Endodermal cell (in vitro differentiated cells): ENCODE results near the gene HBG2. TPM values are rescaled to one million over a fixed set of nuclear protein-coding genes. Genes with fewer than 3 reads are reported as not detected.

Experiments
- DNase-seq: peaks from one replicate; pipeline ENCODE4 v3.0.0-alpha.2; 2017
- H3K27ac ChIP-seq: 2 replicates; pipeline ENCODE4 v1.5.1; 2013; ENCODE audit warnings: mild to moderate bottlenecking, low read depth, low read length, moderate library complexity
- H3K27me3 ChIP-seq: 2 replicates; pipeline ENCODE4 v1.6.1; 2013; ENCODE audit warnings: mild to moderate bottlenecking, low read length, moderate library complexity; ENCODE audit not compliant: insufficient read depth, control insufficient read depth, poor library complexity, severe bottlenecking
- H3K36me3 ChIP-seq: 2 replicates; pipeline ENCODE4 v1.7.0; 2013; ENCODE audit warnings: mild to moderate bottlenecking, low read length, moderate library complexity; ENCODE audit not compliant: control insufficient read depth, insufficient read depth
- H3K4me1 ChIP-seq: one replicate; pipeline ENCODE4 v1.7.0; 2013; ENCODE audit warnings: low read length; ENCODE audit not compliant: control insufficient read depth, insufficient read depth
- H3K4me3 ChIP-seq: 2 replicates; pipeline ENCODE4 v1.5.1; 2013; ENCODE audit warnings: mild to moderate bottlenecking, low read length, moderate library complexity
- H3K9ac ChIP-seq: 2 replicates; pipeline ENCODE4 v1.6.1; 2013; ENCODE audit warnings: mild to moderate bottlenecking, low read length, moderate library complexity; ENCODE audit not compliant: poor library complexity, severe bottlenecking; ENCODE audit errors: extremely low read depth
- H3K9me3 ChIP-seq: 2 replicates; pipeline ENCODE4 v1.6.1; 2013; ENCODE audit warnings: mild to moderate bottlenecking, low read length, moderate library complexity; ENCODE audit not compliant: control insufficient read depth
- H3K27ac Mint-ChIP-seq: 2 replicates; pipeline ENCODE4 v1.8.0; 2020; ENCODE audit warnings: mixed read lengths
- H3K27me3 Mint-ChIP-seq: 2 replicates; pipeline ENCODE4 v1.8.0; 2021; ENCODE audit warnings: mild to moderate bottlenecking, mixed read lengths; ENCODE audit not compliant: insufficient read depth
- H3K36me3 Mint-ChIP-seq: 2 replicates; pipeline ENCODE4 v1.8.0; 2020; ENCODE audit warnings: low read depth, mixed read lengths
- H3K4me1 Mint-ChIP-seq: 2 replicates; pipeline ENCODE4 v1.8.0; 2020; ENCODE audit warnings: mixed read lengths
- H3K4me3 Mint-ChIP-seq: 2 replicates; pipeline ENCODE4 v1.8.0; 2020; ENCODE audit warnings: mild to moderate bottlenecking, moderate library complexity, mixed read lengths
- H3K9me3 Mint-ChIP-seq: 2 replicates; pipeline ENCODE4 v1.8.0; 2020; ENCODE audit warnings: mild to moderate bottlenecking, mixed read lengths
- CTCF ChIP-seq: fragments of 200-600 bp; sonication (generic); conservative IDR thresholded peaks from 2 replicates; pipeline ENCODE4 v1.5.0; 2021; ENCODE audit warnings: antibody characterized with exemption, mild to moderate bottlenecking
- WGBS, 2 experiments: methylation state at CpG; one replicate each; pipeline versions ENCODE4 v1.1.5 to v1.1.7; 2013; ENCODE audit warnings: missing lambda C conversion rate in 2 of 2, mixed read lengths in 1 of 2; ENCODE audit not compliant: insufficient coverage in 1 of 2, insufficient read length in 1 of 2; 5-methylcytosine and 5-hydroxymethylcytosine counted together
- total RNA-seq, 2 donors: library from RNA; stranded (reverse); fragmentation: NEBNext Ultra II Directional in 1 of 2; extraction: Animal tissue kit (Norgen Biotek cat#: 25700) in 1 of 2; gene quantifications; 2 replicates in 1 of 2; 3 replicates in 1 of 2; pipeline ENCODE4 v1.2.1, GENCODE V29; 2021

Gene HBG2
- total RNA-seq, 2 donors from 2014 or later, result 0.59 to 0.62 TPM

GRCh38 chr11:5232176-5232575 lies 22.4 kb downstream of the HBG2 start:
- Histone ChIP-seq H3K9ac (no peak overlapping the region), H3K36me3 (no peaks in the 10 kb centered on the region), H3K27me3 (no peaks in the 10 kb centered on the region), H3K27ac (no peak overlapping the region), H3K9me3 (no peaks in the 10 kb centered on the region), H3K4me3 (no peak overlapping the region), H3K4me1 (no peaks in the 10 kb centered on the region)
- DNase-seq, result no peak
- Mint-ChIP-seq H3K36me3 (no peaks in the 10 kb centered on the region), H3K9me3 (no peaks in the 10 kb centered on the region), H3K4me3 (no peak overlapping the region), H3K27ac (no peak overlapping the region), H3K4me1 (peaks cover 5% of the 10 kb centered on the region), H3K27me3 (peaks cover 1% of the 10 kb centered on the region)
- TF ChIP-seq CTCF, result no peak
- WGBS, 2 experiments, result 94 to 100% methylated on average over 2 to 3 of the region's 3 CpGs

GRCh38 chr11:5231111-5231510 lies 23.5 kb downstream of the HBG2 start:
- Histone ChIP-seq H3K36me3 (no peaks in the 10 kb centered on the region), H3K27me3 (no peaks in the 10 kb centered on the region), H3K4me1 (no peaks in the 10 kb centered on the region), H3K9ac (no peak overlapping the region), H3K9me3 (no peaks in the 10 kb centered on the region), H3K27ac (no peak overlapping the region), H3K4me3 (no peak overlapping the region)
- no peak overlapping the region for H3K27ac Mint-ChIP-seq
- H3K9me3 Mint-ChIP-seq, result no peaks in the 10 kb centered on the region
- no peak for DNase-seq
- H3K36me3 Mint-ChIP-seq, result no peaks in the 10 kb centered on the region
- H3K27me3 Mint-ChIP-seq, result peaks cover 1% of the 10 kb centered on the region
- no peak for TF ChIP-seq CTCF
- H3K4me1 Mint-ChIP-seq, result peaks cover 5% of the 10 kb centered on the region
- 91% methylated on average over 2 of the region's 2 CpGs; no CpG with 5 or more reads in 1 of the 2 experiments for WGBS, 2 experiments
- H3K4me3 Mint-ChIP-seq, result no peak overlapping the region

- Mint-ChIP-seq H3K4me3 (no peak overlapping the region), H3K4me1 (peaks cover 5% of the 10 kb centered on the region), H3K27me3 (peaks cover 1% of the 10 kb centered on the region), H3K27ac (no peak overlapping the region), H3K36me3 (no peaks in the 10 kb centered on the region), H3K9me3 (no peaks in the 10 kb centered on the region)
- 83 to 100% methylated on average over 1 of the region's 1 CpG for WGBS, 2 experiments
- H3K9ac ChIP-seq, result no peak overlapping the region
- H3K4me1 ChIP-seq, result no peaks in the 10 kb centered on the region
- no peaks in the 10 kb centered on the region for H3K27me3 ChIP-seq
- no peaks in the 10 kb centered on the region for H3K36me3 ChIP-seq
- no peak for TF ChIP-seq CTCF
- no peaks in the 10 kb centered on the region for H3K9me3 ChIP-seq
- DNase-seq, result no peak
- H3K27ac ChIP-seq, result no peak overlapping the region
- no peak overlapping the region for H3K4me3 ChIP-seq
Observed at GRCh38 chr11:5230266-5230665, 24.3 kb downstream of the HBG2 start.
